Activated CD4-positive, alpha-beta T cell treated with anti-CD3 and anti-CD28 coated beads, Interleukin-2, Interleukin-6, amounts not matched to agents 100 ng/mL and 50 ng/mL, durations not matched to agents 16 hours and 8 hours (primary cell): ENCODE results near the gene LMX1B.
"Not testable (repeated sequence)": the region's sequence is repeated elsewhere in the genome, so short reads cannot be mapped to it uniquely, and the experiment has no call there.

Experiments
- DNase-seq: peaks from one replicate; pipeline ENCODE4 v3.0.0-alpha.2; 2020

Gene LMX1B

DNA sequence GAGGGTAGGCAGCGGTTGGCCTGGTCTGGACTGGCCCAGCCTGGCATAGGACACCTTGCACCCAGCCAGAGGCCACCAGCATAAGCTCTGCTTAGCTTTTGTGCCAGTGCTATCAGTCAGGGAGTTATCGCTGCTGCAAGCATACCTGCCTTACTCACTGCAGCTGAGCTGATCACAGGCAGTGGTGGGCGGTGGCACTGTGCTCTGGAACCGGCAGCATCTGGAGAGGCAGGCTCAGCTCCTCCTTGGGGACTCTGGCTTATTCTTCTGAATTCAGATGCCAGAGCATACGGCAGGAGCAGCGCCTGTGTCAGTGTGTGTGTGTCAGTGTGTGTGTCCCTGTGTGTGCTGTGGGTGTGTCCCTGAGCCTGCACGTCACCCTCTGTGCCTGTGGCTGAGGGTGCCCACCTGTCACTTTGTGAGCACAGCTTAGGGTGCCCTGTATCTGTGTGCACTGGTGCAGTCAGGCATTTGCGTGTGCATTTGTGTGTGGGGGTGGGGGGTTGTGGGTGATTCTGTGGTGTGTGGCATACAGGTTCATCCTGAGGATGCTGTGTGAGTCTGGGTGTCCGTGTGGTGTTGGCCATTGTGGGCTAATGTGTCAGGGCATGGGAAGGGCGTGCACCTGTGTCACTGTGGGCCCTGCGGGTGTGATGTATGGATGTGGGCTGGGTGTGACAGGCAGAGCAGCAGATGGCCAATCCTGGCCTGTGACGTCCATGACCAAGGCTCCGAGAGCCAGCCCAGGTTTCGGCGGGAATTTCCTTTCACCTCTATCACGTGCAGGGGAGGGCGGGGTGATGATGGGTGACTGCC lies 23.5 kb downstream of the LMX1B start:
- DNase-seq = no peak

DNA sequence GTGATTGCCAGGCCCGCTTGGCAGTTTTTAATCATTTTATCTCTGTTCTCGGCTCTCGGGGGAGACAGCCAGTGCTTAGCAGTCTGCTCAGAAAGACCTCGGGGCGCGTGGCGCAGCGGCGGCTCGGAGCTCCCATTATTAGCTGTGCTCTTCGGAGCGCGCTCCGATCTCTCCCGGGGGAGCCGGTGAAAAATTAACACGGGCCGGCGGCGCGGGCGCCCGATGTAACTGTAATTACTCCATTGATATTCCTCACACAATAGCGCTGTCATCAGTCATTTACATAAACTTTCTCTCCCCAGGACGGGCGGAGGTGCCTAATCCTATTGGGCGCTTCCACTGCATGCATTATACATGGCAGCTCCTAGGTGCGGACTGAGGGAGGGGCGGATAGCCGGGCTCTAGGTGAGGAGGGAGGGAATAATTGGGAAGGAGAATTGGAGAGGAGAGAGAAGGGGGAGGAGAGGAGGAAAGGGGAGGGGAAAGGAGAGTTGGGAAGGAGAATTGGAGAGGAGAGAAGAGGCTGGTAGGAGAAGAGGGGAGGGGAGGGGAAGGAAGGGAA lies 24.9 kb downstream of the LMX1B start:
- DNase-seq = no peak

DNA sequence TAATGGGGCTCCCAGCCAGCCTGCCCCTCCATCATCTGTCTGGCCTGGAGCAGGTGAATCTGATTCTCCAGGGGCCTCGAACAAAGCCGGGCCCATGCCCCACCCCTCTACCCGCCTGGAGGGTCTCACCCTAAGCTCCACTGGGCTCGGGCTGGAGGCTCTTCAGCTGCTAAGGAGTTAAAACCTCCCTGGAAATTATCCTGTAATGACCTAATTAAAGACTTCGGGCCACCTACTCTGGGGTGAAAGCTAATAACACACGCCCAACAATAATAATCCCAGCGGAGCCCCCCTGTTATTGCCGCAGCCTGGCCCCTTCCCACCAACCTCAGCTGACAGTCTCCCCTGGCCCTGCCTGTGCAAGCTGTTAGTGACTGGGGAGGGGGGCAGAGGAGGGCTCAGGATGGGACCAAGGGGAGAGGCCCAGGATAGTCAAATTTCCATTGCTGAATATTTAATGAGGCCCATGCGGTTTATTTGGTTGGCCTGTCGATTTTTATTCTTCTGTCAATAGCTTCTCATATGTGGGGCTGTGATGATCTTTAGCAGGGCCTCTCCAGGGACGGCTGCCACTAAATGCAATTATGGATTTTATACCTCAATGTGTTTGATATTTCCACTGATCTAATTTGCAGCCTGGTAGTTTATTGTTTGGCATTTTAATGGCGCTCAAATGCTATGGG lies 25.7 kb downstream of the LMX1B start:
- no peak for DNase-seq

DNA sequence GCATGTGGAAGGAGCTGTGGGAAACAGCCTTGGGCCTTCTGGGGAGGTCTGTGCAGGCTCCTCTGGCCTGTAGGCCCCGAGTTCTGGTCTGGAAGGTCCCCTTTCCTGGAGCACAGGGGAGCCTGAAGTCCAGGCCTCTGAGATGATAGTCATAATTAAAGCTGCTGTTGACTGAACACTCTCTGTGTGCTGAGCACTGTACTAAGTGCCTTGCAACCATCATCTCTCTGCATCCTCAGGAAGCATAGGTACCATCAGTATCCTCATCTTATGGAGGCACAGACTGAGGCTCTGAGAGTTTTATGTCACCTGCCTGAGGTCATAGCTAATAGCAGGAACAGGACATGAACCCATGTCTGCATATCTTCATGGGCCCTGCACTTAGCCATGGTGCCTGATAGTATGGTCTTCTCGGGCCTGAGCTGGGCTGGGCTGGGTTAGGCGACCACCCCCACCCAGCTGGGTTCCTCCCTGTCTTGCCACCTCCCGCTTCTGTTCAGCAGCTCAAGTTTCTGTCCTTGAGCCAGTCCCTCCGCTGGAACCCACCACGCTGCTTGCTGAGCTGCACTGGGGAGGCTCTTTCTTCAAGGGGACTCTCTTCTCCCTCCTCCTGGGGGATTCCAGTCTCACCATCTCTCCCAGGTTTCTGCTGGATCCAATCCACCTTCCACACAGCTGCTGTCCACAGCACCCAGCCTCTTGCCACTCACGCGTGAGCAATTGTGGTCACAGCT lies 27.6 kb downstream of the LMX1B start:
- DNase-seq = no peak

DNA sequence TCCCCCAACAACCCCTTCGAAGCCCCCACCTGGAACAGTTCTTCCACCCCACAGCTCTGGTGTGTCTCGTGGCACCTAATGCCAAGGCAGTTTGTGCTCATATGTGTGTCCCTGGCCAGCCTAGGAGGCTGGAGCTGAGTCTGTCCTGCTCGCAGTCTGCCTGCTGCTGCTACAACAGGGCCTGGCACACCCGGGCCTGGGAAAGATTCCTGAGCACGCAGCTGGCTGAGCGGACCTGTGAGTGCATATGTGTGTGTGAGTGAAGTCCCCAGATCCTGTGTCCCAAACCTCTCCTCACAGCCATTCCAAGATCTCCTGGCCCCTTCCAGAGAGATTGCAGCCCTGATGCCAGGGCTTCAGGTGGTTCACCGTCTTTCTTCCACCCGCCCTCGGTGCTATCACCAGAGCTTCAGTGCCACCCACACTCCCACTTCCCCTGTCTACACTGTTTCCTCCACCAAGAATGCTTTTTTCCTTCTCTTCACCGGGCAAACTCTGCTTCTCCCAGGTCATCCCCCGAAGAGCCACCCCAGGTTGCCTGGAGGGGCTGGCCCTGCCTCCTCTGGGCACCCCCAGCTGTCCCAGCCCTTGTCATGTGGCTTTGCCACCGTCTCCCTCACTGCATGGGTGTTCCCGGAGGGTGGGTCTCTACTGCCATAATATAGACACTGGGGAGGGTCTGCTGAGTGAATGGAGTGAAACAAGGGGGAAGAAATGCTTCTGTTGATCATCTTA lies 28.4 kb downstream of the LMX1B start:
- no peak for DNase-seq

DNA sequence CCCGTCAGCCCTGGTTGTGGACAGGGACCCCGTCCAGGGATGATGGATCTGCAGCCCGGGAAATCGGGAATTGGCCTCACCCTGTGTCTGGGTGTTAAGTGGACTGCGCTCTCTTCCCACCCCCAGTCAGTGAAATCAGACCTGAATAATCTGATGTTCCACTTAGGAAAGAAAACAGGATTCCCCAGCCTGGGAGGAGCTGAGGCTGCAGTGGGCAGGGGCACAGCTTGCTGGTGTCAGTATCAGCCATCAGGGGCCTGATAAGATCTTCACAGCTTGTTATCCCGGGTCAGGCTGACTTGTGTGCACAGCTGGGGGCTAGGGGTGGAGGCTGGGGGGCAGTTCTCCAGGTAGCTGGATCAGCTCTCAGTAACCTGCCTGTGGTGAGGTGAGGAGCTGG lies 29.1 kb downstream of the LMX1B start:
- DNase-seq = no peak

DNA sequence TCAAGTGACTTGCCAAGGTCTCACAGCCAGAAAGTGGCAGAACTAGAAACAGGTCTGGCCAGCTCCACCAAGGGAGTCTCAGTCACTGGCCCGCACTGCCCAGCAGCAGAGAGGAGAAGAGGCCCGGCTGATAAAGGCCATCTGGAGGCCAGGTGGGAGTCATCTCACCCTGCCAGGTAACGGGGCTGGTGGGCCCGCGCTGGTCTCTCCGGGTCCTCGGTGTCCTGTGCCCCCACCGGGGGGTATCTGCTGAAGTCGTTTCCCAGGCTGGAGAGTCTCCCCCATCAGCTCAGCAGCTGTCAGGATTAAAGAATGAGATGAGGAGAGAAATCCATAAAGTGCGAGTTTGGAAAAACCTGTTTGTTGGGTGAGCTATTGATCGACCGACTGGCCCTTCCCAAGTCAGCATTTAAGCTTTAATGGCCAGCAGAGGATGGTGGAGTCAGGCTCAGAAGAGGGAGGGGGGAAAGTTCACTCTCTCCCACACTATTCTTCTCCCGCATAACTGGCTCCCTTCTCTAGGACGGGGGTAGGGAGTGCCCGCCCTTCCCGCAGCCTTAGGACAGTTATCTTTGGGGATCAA lies 30.3 kb downstream of the LMX1B start:
- no peak for DNase-seq

DNA sequence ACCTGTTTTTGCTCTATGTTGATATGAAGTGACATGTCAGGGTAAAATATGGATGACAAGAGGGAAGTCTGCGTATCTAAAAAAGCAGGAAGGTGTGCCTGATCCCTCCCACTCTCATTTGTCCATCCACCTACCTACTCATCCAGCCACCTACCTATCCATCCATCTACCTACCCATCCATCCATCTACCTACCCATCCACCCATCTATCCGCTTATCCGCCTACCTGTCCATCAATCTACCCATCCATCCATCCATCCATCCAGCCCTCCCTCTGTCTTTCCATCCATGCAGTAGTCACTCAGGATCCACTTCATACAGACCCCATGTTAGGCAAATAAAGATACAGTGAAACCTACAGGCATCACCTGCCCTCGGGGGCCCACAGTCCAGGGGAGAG lies 32.4 kb downstream of the LMX1B start:
- no peak for DNase-seq

DNA sequence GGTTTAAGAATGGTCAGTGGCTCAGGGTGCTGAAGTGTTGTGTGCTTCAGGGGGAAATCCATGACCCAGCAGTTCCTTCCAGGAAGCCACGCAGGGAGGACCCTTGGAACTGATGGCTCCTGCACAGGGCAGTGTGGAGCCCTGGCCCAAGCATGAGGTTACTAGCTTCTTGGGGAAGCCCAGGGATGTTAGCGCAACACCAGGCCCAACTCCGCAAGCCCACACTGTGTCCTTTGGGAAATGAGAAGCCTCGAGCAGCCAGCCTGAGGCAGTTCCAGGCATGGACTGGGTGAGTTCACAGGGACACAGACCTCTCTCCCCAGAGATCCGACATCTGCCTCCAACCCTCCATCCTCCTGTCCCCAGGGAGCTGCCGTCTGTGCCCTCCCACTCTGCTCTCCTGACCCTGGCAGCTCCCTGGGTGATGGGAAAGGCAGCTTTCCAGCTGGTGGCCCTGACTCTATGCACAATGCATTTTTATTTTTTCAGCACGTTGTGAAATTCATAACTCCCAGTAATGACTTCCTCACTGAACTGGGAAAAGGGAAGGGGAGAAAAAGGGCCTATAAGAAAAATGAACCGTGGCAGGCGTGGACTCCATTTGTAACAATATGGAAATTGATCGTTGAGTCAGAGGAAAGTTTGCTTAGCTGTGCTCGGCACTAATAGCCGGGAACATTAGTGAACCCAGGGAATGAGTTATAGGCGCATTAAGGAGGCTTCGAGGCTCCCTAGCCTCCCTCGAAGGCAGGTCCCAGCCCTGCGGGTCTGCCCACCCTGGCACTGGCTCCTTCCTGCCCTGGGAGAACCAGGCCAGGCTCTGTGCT lies 34.1 kb downstream of the LMX1B start:
- no peak for DNase-seq

DNA sequence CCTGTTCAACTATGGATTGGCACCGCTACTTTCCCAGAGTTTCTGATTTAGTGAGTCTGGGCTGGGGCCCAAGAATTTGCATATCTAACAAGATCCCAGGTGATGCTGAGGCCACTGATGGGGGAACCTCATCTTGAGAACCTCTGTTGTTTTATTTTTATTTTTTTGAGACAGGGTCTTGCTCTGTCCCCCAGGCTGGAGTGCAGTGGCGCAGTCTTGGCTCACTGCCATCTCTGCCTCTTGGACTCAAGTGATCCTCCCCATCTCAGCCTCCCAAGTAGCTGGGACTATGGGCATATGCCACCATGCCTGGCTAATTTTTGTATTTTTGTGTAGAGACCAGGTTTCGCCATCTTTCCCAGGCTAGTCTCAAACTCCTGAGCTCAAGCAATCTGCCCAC lies 35.7 kb downstream of the LMX1B start:
- no peak for DNase-seq

DNA sequence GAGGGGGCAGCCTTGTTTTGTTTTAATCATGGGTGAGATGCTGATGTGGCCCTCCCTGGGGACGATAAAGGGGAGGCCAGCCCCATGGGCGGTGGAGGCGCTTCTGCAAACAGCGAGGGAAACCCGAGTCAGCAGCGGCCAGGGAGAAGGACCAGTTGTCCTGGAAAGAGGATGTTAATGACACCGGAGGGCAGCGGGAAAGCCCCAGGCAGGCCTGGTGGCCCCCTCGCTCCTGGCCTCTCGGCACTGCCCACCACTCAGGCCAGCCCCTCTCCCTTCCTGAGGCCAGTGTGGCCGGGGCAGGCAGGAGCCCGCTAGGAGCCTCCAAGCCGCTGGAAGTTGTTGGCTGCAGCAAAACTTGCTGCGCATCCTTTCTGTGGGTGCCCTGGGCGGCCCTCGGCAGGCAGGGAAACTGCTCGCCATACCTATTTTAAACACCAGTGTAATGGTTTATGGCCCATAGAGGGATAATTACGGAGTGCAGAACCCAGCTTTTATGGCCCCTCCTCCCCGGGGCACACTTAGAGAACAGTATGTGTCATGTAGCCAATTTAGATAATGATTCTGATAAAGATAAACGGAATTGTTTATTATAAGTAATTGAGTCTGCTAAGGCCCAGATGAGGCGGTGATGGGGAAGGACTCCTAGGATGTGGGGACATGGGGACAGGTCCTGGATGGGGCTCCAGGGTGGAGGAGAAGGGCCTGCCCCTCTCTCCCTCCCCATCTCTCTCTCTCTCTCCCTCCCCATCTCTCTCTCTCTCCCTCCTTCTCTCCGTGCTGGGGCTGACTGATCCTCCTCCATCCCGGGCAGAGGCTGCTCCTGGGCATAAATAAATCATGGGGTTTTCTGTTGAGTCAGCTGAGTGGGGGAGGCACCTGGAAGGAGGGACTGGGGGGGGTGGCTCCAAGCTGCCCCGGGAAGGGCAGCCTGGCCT lies 36.9 kb downstream of the LMX1B start:
- no peak for DNase-seq

DNA sequence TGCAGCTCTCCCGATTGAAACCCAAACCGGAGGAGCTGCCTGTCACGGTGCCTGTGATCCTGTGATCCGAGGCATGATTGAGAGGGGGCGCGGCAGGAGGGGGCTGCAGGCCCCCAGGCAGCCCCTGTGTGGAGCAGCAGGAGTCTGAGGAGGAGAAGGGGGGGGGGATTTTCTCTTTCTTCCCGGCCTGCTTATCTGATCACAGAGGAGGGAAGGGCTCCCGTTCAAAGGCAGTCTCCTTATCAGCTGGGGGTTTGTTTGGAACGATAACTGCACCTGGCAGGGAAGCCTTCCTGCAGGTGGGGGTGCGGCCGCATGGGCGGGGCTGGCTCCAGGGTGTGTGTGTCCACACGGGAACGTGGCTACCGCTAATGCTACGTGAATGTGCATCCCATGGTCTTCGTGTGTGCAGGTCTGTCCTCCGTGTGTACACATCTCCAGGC lies 38.4 kb downstream of the LMX1B start:
- DNase-seq = no peak

DNA sequence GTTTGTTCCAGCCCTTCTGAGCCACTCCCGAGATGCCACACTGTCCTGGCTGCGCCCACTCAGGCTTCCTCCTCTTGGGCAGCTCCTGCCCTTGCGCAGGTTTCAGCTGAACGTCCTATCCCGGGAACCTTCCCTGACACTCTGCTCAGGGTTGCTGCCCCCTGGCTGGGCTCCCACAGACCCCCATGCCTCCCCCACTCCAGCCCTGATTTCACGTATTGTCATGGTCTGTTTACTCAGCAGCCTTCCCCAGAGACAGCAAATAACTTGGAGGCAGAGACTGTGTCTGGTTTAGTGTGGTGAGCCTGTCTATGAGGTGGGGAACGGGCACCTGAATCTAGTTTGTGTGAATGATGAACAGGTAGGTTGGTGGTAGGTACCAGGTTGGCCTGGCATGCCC lies 40.4 kb downstream of the LMX1B start:
- DNase-seq = no peak

DNA sequence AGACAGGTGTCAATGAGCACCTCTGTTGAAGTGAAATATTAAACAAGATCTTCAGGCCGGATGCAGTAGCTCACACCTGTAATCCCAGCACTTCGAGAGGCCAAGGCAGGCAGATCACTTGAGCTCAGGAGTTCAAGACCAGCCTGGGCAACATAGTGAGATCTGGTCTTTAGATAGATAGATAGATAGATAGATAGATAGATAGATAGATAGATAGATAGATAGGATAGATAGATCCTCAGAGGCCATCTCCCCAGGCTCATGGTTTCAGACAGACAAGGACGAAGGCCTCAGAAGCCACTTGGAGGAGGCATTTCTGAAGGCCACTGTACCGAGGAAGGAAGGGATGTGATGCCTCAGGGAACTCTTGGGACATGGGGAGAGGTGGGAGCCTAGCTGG lies 42.5 kb downstream of the LMX1B start:
- DNase-seq = not testable (repeated sequence)

DNA sequence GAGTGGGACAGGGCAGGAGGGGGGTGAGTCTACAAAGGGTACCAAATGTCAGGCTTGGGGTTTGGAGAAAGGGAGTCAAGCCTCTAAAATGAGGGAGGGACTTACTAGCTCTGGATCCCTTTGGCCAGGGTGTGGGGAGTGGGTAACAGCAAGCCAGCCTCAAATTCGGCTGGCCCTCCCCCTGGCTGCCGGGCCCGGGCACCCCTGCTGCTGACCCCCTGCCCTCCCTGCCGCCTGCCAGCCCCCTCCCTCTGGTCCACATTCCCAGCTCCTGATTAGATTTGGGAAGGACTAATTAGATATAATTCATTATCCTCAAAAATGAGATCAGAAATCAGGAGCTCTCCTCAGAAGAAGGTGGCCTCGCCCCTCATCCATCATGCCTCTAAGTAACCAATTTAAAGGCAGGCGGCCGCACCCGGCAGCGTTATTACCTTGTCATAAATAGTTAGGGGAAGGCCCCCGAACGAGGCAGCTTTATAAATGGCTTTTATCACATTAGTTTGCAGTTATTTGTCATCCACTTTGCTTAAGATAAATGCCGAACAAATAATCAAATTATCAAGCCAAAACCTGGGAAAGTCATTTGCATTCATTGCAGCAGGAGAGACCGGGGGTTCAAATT lies 44.6 kb downstream of the LMX1B start:
- DNase-seq = no peak

DNA sequence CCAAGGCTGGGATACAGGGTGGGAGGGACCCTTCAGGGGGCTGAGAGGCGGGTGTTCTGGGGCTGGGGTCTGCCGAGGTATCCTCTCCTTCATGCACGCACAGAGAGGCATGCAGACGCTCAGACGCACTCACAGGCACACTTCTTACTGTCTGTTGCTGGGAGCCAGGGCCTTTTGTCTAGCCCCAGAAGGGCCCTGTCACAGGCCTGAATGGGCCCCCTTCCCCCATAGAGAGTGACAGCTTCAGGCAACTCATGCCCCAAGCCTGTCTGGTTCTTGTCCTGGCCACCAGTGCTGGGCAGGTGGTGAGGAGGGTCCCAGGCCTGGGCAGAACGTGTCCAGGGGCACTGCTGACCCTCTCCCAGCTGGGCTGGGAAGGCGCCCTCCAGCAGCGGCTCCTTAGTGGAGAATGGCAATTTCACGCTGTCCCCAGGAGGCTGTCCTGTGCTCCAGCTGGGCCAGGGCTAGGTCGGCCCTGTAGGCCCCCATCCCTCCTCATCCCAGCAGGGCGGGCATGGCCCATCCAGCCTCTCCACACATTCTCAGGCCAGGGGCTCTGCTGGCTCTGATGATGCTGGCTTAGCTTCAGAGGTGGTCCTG lies 45.3 kb downstream of the LMX1B start:
- DNase-seq = no peak

DNA sequence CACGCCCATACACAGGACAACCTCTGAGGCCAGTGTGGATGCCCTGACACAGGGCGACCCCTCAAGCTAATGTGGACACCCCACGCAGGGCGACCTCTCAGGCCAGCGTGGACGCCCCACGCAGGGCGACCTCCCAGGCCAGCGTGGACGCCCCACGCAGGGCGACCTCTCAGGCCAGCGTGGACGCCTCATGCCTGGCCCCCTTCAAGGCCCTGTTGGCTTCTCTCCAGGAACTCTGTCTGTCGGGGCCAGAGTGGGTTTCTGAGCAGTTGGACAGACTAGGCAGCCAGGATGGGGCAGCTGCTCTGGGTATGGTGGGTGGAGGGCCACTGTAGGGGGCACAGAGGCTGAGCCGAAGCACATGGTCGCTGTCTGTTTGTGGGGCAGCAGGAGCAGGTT lies 47.4 kb downstream of the LMX1B start:
- DNase-seq = no peak

DNA sequence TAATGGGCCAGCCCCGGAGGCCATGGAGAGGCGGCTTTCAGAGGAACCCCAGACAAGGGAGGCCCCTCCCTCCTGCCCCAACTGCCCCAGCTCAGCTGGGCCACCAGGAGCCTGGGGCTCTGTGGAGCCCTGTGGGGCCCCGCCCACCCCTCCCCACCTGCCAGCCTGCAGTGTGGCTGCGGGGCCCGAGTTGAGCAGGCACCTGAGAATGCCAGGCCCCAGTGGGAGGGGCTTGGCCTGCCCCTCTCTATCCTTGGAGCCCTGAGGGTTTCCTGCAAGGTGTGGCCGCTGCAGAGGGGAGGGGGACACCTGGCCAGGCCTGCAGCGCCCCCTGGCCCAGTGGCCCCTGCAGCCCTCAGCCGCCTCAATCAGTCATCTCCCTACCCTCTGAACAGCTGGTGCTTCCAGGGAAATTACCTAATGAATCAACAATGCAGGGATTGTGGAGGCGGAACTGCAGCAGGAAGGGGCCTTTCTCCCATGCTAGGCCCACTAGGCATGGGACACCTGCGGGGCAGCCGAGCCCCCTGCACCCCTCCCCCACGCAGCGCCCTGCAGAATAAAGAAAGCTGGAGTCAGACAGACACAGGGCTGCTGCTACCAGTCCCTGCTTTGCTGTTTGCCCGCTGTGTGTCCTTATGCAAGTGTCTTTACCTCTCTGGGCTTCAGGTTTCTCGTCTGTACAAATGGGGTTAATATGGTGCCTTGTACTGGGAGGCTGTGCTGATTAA lies 48.0 kb downstream of the LMX1B start:
- no peak for DNase-seq

DNA sequence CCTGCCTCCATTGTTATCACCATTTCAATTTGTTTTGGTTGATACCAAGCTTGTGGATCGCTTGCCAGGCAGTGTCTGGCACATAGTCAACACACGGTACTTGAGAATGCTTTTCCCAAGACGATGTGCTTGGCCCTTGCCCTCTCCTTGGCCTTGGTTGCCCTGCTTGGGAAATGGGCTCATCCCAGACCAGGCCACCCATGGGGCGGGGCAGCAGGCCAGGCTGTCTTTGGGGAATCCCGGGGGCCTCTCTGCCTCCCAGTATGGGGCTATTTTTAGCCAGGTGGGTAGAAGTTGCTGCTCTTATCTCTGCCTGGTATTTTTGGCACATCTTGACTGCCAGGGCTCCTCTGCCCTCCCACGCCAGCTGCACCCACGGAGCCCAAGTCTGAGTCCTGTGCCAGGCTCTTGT lies 49.9 kb downstream of the LMX1B start:
- no peak for DNase-seq
